ENCODE measurements around the gene UVRAG.

UVRAG gene

GRCh38 chr11:76083563-76084451 lies 268.8 kb downstream of the UVRAG start:
- no peak for DNase-seq

- DNase-seq = no peak
Measured at GRCh38 chr11:76085270-76085669, 270.3 kb downstream of the UVRAG start.

- DNase-seq = no peak
Measured at GRCh38 chr11:76086743-76087635, 272.0 kb downstream of the UVRAG start.

- no peak for DNase-seq
Measured at GRCh38 chr11:76087749-76088148, 272.7 kb downstream of the UVRAG start.

GRCh38 chr11:76088511-76088910 lies 273.5 kb downstream of the UVRAG start:
- DNase-seq = no peak

GRCh38 chr11:76090174-76090573 lies 275.2 kb downstream of the UVRAG start:
- DNase-seq = no peak

GRCh38 chr11:76090821-76091220 lies 275.8 kb downstream of the UVRAG start:
- DNase-seq = no peak

GRCh38 chr11:76094740-76095139 lies 279.7 kb downstream of the UVRAG start:
- no peak for DNase-seq

- no peak for DNase-seq
Measured at GRCh38 chr11:76095891-76096290, 280.9 kb downstream of the UVRAG start.

- no peak for DNase-seq
Measured at GRCh38 chr11:76096552-76096951, 281.5 kb downstream of the UVRAG start.

GRCh38 chr11:76102802-76103201 lies 287.8 kb downstream of the UVRAG start:
- DNase-seq = no peak

GRCh38 chr11:76103460-76103859 lies 288.4 kb downstream of the UVRAG start:
- no peak for DNase-seq

- DNase-seq = no peak
Measured at GRCh38 chr11:76104285-76104684, 289.3 kb downstream of the UVRAG start.

GRCh38 chr11:76105637-76106036 lies 290.6 kb downstream of the UVRAG start:
- DNase-seq = no peak

GRCh38 chr11:76107971-76108370 lies 293.0 kb downstream of the UVRAG start:
- DNase-seq = no peak

- DNase-seq = no peak
Measured at GRCh38 chr11:76114238-76114637, 299.2 kb downstream of the UVRAG start.

- DNase-seq = no peak
Measured at GRCh38 chr11:76115555-76115954, 300.5 kb downstream of the UVRAG start.

- DNase-seq = no peak
Measured at GRCh38 chr11:76119032-76119431, 304.0 kb downstream of the UVRAG start.

GRCh38 chr11:76119779-76120178 lies 304.8 kb downstream of the UVRAG start:
- DNase-seq = no peak

GRCh38 chr11:76120513-76121101 lies 305.6 kb downstream of the UVRAG start:
- DNase-seq = no peak

GRCh38 chr11:76123248-76123647 lies 308.2 kb downstream of the UVRAG start:
- DNase-seq = no peak

GRCh38 chr11:76124905-76125770 lies 310.1 kb downstream of the UVRAG start:
- no peak for DNase-seq
